NCI-H446 (cell line): ENCODE data around the gene ITIH2.
"Not testable (repeated sequence)": the region's sequence is repeated elsewhere in the genome, so short reads cannot be mapped to it uniquely, and the experiment has no call there.

ENCODE experiments used
- DNase-seq, 2 experiments: peaks; one replicate each; lab custom pipeline; 2025; lab: John Stamatoyannopoulos, UW

Gene ITIH2

GRCh38 chr10:7738536-7739407, 35.7 kb downstream of the ITIH2 start:
- DNase-seq = no peak

- DNase-seq = no peak
Measured at GRCh38 chr10:7744307-7744706, 41.2 kb downstream of the ITIH2 start.

GRCh38 chr10:7748637-7749036, 45.5 kb downstream of the ITIH2 start:
- not testable (repeated sequence) for DNase-seq

- DNase-seq = no peak
Measured at GRCh38 chr10:7750222-7750621, 47.1 kb downstream of the ITIH2 start.

GRCh38 chr10:7752251-7752650, 49.1 kb downstream of the ITIH2 start:
- no peak for DNase-seq

- no peak for DNase-seq
Measured at GRCh38 chr10:7755103-7755502, 52.0 kb downstream of the ITIH2 start.

GRCh38 chr10:7756360-7756992, 53.4 kb downstream of the ITIH2 start:
- DNase-seq = no peak

GRCh38 chr10:7763929-7764328, 60.8 kb downstream of the ITIH2 start:
- no peak for DNase-seq

GRCh38 chr10:7766241-7766640, 63.1 kb downstream of the ITIH2 start:
- no peak for DNase-seq

- no peak for DNase-seq
Measured at GRCh38 chr10:7767209-7767608, 64.1 kb downstream of the ITIH2 start.

GRCh38 chr10:7768417-7768816, 65.3 kb downstream of the ITIH2 start:
- DNase-seq = no peak

- DNase-seq = no peak
Measured at GRCh38 chr10:7773845-7774801, 71.0 kb downstream of the ITIH2 start.

- DNase-seq = no peak
Measured at GRCh38 chr10:7776777-7777176, 73.7 kb downstream of the ITIH2 start.

GRCh38 chr10:7782194-7782593, 79.1 kb downstream of the ITIH2 start:
- DNase-seq = not testable (repeated sequence)

GRCh38 chr10:7786430-7786829, 83.3 kb downstream of the ITIH2 start:
- no peak for DNase-seq

- no peak for DNase-seq
Measured at GRCh38 chr10:7787150-7787856, 84.2 kb downstream of the ITIH2 start.

GRCh38 chr10:7787857-7788638, 84.9 kb downstream of the ITIH2 start, which contains the start of the genes ATP5F1C and KIN:
Gene ATP5F1C (plus strand): TSS chr10:7788177. CDS start chr10:7788208, 31 bp downstream.
Gene KIN (minus strand): TSS chr10:7787993. CDS start chr10:7787933, 60 bp downstream.
- peak; percentile 94 to 95 for DNase-seq

GRCh38 chr10:7788639-7789286, 85.6 kb downstream of the ITIH2 start:
- peak in 1 of 2 experiments; percentile 5 for DNase-seq

GRCh38 chr10:7789390-7789789, 86.3 kb downstream of the ITIH2 start:
- peak in 1 of 2 experiments; percentile 10 for DNase-seq

GRCh38 chr10:7792541-7792940, 89.4 kb downstream of the ITIH2 start:
- DNase-seq = no peak
